Measurements from ENCODE around the gene CCDC57. TPM values are rescaled to one million over a fixed set of nuclear protein-coding genes. Genes with fewer than 3 reads are reported as not detected.

CCDC57 gene
- total RNA-seq, 2 donors from 2014 or later, result 11.9 to 17.2 TPM

DNA sequence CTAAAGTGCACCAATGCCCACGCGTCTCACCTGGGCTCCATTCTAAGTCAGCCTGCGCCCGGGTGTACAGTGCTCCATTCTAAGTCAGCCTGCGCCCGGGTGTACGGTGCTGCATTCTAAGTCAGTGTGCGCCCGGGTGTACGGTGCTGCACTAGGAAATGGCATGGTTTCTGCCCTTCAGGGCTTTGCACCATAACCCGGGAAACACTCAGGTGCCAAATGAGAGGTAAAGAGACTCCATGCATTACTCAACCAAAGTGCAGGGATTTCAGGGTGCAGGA, 85.4 kb downstream of the CCDC57 start:
- ATAC-seq (no peak), DNase-seq (no peak)
- intact Hi-C loops (cut with DNase I), result no loop called here

DNA sequence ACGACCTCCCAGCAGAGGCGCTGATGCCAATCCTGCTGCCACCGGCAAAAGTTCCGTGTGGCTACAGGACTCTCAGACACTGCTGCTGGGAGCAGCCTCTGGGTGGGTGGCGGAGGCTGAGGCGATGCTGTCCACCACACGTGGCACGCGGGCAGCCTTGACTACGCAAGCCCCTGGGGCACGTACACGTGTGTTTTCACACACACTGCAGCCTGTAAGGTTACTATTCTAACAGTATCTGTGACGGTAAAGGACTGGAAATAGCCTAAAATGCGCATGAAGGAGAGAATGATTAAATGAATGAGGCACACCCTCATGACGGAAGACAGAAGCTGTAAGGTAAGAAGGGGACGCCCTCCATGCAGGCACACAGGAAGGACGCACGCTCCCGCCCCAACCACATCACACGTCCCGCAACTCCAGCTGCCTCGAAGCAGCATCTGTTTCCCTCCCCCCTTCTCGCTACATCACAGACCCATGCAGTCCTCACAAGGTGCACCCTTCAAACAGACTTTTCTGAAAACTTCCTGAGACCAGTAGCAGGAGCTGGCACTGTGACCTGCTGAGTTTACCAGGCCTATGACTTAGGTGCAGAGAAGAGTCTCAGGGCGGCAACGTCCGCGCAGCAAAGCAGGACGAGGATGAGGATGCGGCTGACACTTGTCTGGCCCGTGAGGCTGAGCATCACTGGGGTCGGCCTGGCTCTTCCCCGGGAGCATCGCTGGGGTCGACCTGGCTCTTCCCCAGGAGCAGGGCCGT, 85.9 kb downstream of the CCDC57 start:
- intact Hi-C loops (cut with DNase I), result no loop called here
- DNase-seq (no peak), ATAC-seq (peak in 1 of 2 donors; percentile 72)

DNA sequence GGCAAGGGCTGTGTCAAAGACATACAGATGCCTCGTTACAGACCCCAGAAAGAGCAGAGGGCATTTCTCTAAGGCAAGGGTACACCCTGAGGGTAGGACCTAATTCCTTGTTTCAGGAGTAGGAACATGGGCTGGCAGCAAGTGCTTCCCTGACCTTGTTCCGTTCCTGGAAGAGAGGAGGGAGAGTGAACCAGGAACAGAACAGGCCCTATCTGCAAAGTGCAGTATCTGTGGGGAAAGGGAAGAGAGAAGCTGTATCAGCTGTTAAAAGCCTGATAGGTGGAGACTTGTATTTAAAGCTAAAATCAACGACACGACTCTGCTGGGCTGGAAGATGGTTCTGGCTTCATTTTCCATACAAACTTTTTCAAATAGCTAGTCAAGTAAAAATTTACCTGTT, 88.5 kb downstream of the CCDC57 start:
- DNase-seq (no peak), ATAC-seq (no peak)
- intact Hi-C loops (cut with DNase I), result no loop called here

DNA sequence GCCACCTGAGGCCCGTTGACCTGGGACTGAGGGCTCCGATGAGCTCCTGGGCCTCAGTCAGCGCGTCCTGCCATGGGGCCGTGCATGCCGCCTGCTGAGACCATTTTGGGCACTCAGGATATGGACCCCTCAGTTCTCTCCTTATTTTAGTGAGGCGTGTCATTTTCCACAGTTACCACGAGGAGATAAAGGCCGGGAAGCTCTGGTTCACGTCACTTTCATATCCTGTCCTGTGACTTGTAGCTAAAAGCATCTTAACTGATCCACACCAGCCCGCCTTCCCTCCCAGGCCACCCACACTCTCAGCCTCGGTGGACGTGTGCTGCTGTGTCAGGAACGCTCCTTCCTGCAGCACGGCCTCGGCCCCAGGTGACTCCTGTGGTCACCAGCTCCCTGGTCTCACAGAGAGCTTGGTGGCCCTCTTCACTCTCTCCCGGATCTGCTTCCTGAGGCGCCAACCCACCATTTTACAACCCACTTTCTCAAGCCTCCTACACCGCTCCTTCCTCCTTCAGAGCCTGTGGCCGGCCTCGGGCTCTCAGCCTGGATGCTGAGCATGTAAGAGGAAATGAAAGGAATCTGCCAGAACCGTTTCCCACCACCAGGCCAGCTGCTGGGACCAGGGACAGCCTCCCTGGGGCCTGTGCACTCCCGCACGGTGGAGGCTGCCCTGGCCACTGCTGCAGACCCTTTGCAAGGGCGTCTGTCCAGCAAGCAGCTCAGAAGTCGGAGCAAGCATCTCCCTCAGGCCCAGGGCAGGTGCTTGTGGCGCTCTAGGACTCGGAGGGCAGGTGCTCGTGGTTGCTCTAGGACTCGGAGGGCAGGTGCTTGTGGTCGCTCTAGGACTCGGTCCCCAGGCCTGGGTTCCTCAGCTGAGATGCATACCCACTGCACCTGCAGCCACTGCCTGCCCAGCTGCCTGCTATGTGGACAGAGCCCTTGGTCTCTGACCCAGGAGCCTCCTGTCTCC, 90.7 kb downstream of the CCDC57 start:
- DNase-seq (no peak), ATAC-seq (no peak)
- intact Hi-C loops (cut with DNase I), result no loop called here

DNA sequence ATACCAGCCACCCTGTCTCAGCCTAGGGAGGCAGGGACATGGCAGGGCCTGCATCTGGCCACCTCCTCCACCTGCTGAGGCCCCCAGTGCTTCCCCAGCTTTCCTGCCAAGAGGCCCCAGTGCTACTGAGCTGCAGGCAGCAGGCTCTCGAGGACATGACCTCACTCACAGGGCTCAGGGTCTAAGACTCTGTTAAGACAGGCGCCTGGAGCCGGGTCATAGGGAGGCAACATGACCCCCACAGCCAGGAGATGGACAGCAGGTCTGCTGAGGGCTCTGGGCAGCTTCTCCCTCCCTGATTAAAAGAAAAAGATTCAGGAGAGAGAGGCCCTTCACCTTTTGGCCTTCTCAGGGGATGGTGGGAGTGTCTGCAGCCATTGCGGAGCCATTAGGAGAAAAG, 91.4 kb downstream of the CCDC57 start:
- no peak for ATAC-seq
- DNase-seq, result no peak
- intact Hi-C loops (cut with DNase I), result no loop called here

DNA sequence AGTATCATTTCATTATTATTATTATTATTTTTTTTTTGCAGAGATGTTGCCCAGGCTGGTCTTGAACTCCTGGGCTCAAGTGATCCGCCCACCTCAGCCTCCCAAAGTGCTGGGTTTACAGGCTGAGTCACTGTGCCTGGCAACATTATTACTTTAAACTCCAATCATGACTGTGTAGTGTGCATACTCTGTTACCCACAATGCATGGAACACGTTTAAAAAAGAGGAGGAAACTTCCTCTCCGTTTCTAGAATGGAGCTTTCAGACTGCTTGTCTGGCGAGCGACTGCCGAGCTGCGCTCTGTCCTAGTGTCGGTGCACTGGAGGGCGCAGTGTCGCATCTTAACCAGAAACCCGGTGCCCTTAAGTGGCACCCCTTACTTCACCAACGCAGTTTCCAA, 92.5 kb downstream of the CCDC57 start:
- no peak for DNase-seq
- intact Hi-C loops (cut with DNase I), result no loop called here
- ATAC-seq, result no peak

DNA sequence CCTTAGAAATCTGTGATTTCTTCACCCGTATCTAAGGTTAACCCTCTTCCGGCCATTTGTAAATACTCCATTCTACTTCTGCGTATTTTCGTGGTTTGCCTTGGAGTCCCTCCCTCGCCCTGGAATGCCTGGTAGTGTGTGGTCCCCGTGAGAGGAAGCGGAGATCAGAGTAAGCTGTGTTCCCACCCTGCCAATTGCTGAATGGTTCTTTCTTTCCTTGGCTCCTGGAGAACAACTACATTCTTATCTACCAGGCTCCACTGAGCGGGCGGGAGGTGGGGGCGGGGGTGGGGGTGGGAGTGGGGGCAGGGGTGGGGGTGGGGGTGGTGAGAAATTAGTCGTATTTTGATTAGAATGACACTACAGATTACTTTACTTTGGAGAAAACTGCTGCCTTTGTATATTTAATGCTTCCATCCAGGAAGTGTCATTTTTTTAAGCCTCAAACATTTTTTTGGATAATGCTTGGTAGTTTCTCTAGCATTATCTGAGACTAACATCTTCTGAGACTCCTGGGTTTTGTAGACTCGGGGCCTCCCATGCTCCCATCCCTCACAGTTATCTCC, 93.7 kb downstream of the CCDC57 start:
- intact Hi-C loops (cut with DNase I), result no loop called here
- no peak for ATAC-seq

DNA sequence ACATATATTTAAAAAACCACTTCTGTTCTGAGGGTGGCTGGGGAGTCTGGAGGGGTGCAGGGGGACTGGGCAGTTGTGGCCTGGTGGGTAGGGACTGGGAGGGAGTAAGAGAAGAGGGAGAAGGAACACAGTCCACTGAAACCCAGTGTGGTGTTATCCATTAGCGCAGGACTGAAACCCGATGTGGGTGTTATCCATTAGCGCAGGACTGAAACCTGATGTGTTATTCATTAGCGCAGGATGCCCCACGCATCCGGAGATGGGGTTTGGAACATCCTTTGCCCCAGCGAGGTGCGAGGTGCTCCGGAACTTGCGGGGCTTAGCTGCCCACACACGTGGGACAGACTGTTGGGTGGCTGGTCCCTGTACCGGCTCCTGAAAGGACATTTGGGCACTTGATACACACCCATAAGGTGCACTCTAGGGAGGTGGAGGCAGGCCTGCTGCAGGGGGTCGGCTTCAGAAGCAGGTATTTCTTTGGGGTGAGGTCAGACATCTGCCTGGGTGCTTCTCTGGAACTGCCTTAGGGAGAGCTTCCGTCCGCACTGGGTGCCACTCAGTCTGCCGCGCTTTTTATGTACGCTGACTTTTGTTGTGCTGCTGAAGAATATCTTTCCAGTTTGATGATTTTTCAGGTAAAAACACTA, 94.4 kb downstream of the CCDC57 start:
- intact Hi-C loops (cut with DNase I), result no loop called here
- ATAC-seq, result no peak
- no peak for DNase-seq

More for the DNA sequence above, 93.7 kb downstream of the CCDC57 start:
- no peak for DNase-seq

DNA sequence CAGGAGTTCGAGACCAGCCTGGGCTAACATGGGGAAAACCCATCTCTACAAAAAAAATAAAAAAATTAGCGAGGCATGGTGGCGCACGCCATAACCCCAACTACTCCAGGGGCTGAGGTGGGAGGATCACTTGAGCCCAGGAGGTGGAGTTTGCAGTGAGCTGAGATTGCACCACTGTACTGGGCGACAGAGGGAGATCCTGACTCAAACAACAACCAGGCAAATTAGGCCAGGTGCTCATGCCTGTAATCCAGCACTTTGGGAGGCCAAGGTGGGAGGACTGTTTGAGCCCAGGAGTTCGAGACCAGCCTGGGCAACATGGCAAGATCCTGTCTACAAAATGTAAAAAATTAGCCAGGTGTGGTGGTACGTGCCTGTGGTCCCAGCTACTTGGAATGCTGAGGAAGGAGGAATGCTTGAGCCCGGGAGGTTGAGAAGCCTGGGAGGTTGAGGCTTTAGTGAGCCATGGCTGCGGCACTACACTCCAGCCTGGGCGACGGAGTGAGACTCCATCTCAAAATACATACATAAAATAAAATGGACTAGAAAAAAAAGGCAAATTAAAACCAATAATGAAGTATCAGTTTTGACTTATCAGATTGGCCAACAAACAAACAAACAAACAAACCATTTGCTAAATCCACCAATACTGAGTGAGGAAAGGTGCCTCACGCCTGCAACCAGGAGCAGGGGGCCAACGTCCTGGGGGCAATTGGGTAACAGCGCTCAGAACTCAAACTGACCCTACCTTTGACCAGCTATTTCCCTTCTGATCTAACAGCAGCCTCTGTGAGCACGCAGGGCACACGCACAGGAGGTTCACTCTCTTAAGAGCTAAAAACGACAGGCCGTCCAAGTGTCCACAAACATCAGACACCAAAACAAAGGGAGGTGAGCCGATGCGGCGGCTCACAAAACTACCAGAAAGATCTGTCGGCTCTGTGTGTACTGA, 95.2 kb downstream of the CCDC57 start:
- ATAC-seq (no peak), DNase-seq (no peak)
- intact Hi-C loops (cut with DNase I), result no loop called here

DNA sequence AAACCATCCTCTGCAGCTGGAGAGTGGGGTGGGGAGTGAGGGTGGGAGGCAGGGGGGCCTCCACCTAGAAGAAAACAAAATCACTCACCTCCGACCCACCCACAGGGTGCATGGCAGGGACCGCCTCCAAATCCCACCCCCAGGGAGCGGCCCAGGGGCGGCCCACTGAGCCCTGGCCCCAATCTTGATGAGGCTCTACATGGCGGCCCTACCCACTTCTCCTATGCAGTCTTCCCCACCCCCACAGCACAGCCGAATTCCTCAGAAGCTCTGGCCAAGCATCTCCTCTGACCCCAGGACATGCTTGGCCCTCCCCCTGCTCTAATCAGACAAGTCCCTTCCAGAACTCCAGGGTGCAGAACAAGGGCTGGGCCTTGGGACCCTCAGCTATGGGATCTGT, 96.4 kb downstream of the CCDC57 start:
- DNase-seq (no peak), ATAC-seq (no peak)
- intact Hi-C loops (cut with DNase I), result no loop called here

DNA sequence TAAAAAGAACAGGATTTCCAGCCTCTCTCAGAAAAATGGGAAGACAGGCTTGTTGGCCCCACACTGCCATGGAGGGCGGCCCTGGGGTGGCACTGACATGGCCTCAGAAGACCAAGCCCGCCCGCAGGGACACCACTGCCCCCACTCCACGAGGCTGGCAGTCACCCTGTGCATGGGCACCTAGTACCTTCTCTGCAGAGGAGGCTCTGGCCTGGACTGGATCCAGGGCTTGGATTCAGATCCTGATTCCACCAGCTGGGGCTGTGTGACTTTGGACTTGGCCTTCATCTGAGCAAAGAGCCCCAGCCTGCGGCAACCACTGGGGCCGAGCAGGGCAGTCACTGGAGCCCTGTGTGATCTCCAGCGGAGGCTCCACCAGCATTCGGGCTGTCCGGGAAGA, 97.8 kb downstream of the CCDC57 start:
- ATAC-seq (no peak), DNase-seq (no peak)

DNA sequence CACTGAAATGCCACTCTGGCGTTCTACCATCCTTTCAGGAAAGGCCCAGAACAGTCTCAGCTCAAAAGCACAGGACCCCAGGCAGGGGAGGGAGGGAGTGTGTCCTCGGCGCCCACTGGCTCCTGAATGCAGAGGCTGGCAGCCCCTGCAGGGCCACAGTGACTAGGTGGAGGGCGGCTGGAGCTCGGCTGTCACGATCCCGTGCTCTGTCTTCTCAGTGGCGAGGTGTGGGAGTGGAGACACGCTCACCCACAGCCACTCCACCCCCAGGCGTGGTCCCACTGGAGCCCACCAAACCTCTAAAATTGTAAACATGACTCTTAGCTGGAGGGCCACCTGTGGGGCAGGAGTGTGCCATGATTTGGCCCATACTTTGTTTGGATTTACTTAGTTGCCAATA, 98.2 kb downstream of the CCDC57 start:
- DNase-seq (no peak), ATAC-seq (no peak)
- intact Hi-C loops (cut with DNase I), result no loop called here

More for the DNA sequence above, 97.8 kb downstream of the CCDC57 start:
- intact Hi-C loops (cut with DNase I), result no loop called here

DNA sequence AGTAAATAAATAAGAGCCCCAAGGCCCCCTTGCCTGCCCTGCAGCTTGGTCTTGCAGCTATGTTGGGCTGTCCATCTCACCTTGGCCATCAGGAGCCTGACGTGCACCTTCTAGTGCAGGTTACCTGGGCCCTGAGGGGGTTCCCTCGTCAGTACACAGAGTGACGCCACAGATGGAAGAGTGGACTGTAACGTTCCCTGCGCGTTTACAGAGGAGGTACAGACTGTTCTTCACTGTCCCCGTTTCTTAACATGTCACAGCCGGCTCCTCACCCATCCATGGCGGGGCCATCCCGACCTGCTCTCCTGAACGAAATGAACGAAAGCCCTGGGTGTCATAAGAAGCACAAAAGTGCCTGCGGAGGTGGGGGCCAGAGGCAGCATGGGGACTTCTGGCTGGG, 98.7 kb downstream of the CCDC57 start:
- ATAC-seq (no peak), DNase-seq (no peak)
- intact Hi-C loops (cut with DNase I), result no loop called here

DNA sequence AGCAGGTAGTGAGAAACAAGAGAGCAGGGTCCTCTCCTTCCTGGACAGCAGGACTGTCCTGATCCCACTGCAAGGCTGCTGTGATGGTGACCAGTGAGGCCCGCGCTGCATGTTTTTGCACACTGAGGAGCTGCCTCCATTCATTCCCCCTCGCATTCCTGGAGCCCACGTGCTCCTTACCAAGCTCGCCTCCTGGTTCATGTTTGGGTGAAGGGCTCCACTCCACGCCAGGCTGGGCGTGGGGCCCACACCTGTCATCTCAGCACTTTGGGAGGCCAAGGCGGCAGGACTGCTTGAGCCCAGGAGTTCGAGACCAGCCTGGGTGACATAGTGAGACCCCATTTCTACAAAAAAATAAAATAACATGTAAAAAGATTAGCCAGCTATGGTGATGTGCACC, 99.2 kb downstream of the CCDC57 start:
- no peak for DNase-seq
- intact Hi-C loops (cut with DNase I), result no loop called here
- ATAC-seq, result no peak

DNA sequence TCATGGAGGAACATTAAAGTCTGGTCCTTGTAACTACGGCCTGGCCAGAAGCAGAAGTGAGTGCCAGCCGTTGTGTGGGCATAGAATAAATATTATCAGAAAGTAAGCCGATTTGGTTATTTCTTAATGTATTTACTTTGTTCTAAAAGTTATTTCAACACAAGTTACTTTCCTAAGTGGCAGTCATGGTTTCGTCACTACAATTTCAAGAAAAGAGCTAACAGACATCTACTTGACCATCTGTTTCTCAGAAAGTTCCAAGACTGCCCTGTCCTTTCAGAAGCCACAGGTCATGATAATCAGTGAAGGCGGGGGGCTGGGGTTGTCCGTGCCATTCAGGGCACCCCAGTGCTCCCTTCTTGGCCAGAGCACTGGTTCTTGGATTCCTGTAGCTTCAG, 99.7 kb downstream of the CCDC57 start:
- intact Hi-C loops (cut with DNase I), result no loop called here
- DNase-seq, result no peak
- peak in 1 of 2 donors; percentile 32 for ATAC-seq

DNA sequence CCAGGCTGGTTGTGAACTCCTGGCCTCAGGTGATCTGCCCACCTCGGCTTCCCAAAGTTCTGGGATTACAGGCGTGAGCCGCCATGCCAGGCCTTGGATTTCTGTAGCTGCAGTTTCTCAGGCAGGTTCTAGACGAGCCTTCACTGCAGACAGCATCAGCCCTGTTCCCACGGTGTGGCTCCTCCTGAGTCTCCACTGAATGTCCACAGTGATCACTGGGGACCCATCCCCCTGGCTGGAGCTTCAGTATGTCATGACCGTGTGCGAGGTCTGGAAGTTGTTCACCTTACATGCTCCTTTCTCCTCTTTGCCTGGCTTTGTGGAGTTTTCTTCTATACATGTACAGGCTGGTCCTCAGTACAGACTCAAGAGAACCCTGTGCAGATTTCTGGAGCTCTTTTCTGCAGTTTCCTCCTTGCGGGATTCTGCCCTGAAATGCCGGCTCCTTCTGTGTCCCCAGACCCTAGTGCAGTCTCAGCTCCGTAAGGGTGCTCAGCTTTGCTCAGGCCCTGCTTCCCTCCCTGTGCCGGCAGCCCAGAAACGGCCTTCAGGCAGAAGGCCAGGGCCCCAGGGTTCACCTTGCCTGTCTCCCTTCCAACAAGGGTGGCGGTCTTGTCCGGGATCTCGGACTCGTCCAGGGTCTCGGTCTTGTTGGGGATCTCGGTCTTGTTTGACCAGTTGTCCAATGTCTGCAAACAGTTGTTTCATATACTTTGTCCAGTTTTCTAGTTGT, 100.3 kb downstream of the CCDC57 start:
- intact Hi-C loops (cut with DNase I), result no loop called here
- ATAC-seq (no peak), DNase-seq (no peak)

DNA sequence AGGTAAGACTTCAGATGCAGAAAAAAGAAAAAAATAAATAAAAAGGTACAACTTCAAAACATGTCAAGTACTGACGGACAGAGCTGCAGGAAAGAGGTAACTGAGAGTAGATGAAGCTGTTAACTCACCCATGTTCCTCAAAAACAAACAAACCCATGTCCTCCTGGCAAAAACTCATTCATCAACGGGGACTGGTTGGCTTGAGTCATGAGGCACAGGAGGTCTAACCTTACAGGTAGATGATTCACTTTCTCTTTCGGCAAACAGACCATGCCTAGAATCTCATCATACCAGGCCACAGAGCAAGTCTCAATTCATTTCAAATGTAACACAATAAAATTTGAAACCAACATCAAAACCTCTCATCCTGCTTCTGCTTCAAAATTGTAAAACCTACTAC, 102.3 kb downstream of the CCDC57 start:
- ATAC-seq (no peak), DNase-seq (no peak)
- intact Hi-C loops (cut with DNase I), result no loop called here

DNA sequence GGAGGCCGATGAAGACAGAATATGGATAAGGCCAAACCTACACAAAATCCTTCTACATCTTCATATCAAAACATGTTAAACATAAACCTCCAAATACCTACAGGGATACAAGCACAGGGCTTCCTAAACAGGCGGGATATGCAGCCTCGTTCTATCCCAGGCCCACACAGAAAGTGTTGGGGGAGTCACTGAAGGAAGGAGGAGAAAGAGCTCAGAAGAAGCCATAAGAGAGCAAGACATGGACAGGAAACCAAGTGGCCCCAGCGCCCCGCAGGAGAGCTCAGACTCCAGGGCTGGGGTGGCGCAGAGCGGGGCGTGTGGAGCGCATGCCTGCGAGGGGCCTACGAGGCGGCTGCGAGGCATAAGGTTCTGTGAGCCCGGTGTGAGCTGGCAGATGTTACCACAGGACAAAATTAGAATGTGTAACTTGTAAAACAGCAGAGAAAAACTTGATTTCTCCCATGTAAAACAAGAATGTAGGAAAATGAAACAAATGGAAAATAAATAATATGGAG, 103.6 kb downstream of the CCDC57 start:
- DNase-seq (no peak), ATAC-seq (no peak)
- intact Hi-C loops (cut with DNase I), result no loop called here
